Bronchial epithelial cell (primary cell): Measurements from ENCODE around the gene ROM1. TPM values are rescaled to one million over a fixed set of nuclear protein-coding genes. Genes with fewer than 3 reads are reported as not detected.
"Not testable (repeated sequence)": the region's sequence is repeated elsewhere in the genome, so short reads cannot be mapped to it uniquely, and the experiment has no call there.

Experiments
- DNase-seq: peaks from one replicate; pipeline ENCODE4 v3.0.0-alpha.2; 2010; ENCODE audit warnings: low read depth
- FAIRE-seq: peaks from 2 replicates; lab custom pipeline; 2011; peaks lifted over from hg19 to GRCh38; lab: Jason Lieb, UNC
- H3K27me3 ChIP-seq: 2 replicates; pipeline ENCODE4 v1.5.1; 2011; ENCODE audit warnings: low read length; ENCODE audit not compliant: control insufficient read depth, insufficient read depth
- H3K36me3 ChIP-seq: 2 replicates; pipeline ENCODE4 v1.5.1; 2011; ENCODE audit warnings: low read length; ENCODE audit not compliant: control insufficient read depth, insufficient read depth
- H3K4me3 ChIP-seq: 2 replicates; pipeline ENCODE4 v1.5.1; 2011; ENCODE audit warnings: mild to moderate bottlenecking, low read depth, low read length, control low read depth
- total RNA-seq: library from RNA; depleted of rRNA; stranded (reverse); fragments of >200 nt; gene quantifications from 2 replicates; pipeline ENCODE4 v1.2.1, GENCODE V29; 2014
- TF ChIP-seq, protein P1 (sequence below): IDR thresholded peaks from 2 replicates; pipeline ENCODE4 v1.5.1; 2011; ENCODE audit warnings: mild to moderate bottlenecking, moderate library complexity, low read length, control low read depth, inconsistent platforms; ENCODE audit not compliant: insufficient read depth, severe bottlenecking

The ROM1 gene
- total RNA-seq, 1 donor from 2014 or later: 2.6 TPM

DNA sequence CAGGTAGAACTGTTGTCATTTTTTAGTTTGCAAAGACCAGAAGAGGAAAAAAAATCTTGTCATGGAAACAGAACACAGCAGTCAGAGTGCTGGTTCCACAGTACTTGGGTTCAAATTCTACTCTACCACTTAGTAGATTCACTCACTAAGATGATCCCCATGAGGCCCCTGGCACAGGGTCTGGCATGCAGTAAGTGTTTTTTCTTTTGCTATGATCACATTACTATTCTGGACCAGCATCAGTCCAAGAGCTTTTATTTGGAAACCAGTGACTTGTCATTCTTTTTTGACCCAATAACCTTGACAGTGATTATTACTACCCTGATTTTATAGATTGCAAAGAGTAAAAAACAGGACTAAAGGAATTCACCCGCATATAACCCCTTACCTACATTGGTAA, 43.4 kb upstream of the ROM1 start:
- DNase-seq (no peak), FAIRE-seq (no peak)
- Histone ChIP-seq H3K36me3 (peaks cover 37% of the 10 kb centered on the region), H3K27me3 (no peaks in the 10 kb centered on the region), H3K4me3 (no peak overlapping the region)
- TF ChIP-seq, protein P1, sequence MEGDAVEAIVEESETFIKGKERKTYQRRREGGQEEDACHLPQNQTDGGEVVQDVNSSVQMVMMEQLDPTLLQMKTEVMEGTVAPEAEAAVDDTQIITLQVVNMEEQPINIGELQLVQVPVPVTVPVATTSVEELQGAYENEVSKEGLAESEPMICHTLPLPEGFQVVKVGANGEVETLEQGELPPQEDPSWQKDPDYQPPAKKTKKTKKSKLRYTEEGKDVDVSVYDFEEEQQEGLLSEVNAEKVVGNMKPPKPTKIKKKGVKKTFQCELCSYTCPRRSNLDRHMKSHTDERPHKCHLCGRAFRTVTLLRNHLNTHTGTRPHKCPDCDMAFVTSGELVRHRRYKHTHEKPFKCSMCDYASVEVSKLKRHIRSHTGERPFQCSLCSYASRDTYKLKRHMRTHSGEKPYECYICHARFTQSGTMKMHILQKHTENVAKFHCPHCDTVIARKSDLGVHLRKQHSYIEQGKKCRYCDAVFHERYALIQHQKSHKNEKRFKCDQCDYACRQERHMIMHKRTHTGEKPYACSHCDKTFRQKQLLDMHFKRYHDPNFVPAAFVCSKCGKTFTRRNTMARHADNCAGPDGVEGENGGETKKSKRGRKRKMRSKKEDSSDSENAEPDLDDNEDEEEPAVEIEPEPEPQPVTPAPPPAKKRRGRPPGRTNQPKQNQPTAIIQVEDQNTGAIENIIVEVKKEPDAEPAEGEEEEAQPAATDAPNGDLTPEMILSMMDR: no peak

DNA sequence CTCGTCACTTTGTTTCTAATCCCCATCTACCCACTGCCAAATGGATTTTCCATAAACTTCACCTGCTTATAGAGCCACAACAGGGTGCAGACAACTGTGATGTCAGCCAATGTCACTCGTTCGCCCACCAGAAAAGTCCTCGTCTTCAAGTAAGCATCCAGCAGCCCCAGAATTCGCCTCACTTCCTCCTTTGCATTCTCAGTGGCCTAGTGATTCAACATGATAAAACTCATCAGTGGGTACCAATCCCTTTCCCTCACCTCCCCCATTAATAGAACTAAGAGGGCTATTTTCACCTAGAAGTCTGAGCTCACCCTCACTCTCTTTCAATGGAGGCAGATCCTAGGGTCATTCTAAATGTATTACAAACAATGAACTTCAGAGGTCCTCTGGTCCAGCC, 42.2 kb upstream of the ROM1 start:
- not testable (repeated sequence) for H3K27me3 ChIP-seq, FAIRE-seq, H3K4me3 ChIP-seq, DNase-seq
- H3K36me3 ChIP-seq: peaks cover 33% of the 10 kb centered on the region

DNA sequence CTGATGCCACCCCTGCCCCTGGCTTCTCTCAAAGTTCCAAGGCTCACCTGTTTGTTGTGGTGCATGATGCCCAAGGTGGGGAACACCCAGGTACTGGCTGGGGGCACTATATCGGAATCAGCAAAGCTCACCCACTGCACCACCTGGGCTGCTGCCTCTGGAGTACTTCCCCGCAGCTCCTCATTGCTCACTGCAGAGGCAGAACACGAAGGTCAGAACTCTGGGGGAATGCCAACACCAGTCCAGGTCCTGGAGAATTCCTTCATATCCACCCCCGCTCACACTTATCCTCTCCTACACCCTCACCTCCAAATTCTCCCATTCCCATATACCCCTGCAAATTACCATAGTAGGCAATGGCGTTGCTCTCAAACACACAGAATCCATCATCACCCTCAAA, 41.6 kb upstream of the ROM1 start:
- not testable (repeated sequence) for H3K4me3 ChIP-seq, DNase-seq, FAIRE-seq

GRCh38 chr11:62572431-62572830, 40.6 kb upstream of the ROM1 start:
- TF ChIP-seq, protein P1: no peak
- no peak for FAIRE-seq
- peaks cover 32% of the 10 kb centered on the region for H3K36me3 ChIP-seq
- no peaks in the 10 kb centered on the region for H3K27me3 ChIP-seq
- peak overlapping the region; percentile 96 for H3K4me3 ChIP-seq
- DNase-seq: no peak

More for the DNA sequence above, 41.6 kb upstream of the ROM1 start:
- not testable (repeated sequence) for H3K27me3 ChIP-seq
- peaks cover 35% of the 10 kb centered on the region for H3K36me3 ChIP-seq

DNA sequence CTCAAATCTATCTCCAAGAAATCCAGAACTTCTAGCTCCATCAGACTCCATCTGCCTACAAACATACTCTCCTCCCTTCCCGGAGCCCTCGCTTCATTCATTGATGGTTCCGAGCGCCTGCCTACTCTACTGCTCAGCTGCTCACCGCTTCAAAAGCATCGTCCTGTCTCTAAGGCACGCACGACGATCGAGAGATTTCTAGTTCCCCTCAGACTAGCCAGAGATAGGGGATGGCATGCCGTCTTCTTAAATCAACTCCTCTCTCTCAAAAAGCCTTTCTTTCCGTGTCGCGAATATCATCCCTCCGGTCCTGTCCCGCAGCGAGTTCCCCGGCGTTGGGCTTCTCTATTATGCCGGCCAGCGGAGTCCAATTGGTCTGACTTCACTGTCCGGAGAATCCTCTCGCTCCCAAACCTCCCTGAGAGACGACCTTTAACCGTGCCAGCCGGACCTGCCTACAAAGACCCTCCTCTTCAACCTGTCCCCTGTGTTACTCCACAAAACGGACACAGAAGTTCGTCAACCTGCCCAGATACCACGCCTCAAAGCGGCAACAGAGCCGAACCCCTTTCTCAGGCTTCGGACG, 40.0 kb upstream of the ROM1 start:
- Histone ChIP-seq H3K36me3 (peaks cover 29% of the 10 kb centered on the region), H3K4me3 (peak overlapping the region; percentile 96), H3K27me3 (no peaks in the 10 kb centered on the region)
- FAIRE-seq (no peak), DNase-seq (no peak)
- TF ChIP-seq, protein P1: no peak

DNA sequence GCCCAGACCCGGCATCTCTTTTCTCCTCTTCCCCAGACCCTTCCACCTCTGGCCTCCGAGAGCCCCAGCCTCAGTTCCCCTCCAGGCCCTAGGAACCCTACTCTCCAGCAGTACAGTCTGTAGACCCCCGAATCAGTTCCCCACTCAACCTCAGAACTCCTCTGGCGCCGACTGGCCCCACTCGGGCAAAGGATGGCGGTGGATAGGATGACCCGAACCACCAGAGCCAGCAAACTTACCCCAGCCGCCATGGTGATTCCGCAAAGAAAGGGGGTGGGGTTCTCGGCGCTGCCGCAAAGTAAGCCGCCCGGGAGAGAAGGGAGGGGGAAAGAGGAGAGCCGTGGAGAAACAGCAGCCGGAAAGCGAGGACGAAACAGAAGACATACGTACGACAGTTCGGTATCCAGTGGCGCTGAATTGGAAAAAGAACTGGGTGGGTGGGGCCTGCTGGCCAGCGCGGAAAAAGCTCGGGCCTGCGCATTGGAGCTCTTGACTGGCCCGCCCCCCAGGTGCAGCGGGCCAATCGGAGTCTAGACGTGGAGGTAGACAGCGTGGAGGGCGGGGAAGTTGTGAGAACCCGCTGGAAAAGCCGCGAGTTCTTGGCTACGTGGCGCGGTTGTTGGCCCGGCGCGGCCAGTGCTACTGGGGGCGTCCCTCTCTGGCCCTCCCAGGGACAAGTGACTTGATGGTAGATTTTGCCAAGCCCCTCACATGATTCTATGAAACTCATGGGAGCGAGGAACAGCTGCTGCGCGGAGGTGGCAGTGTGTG, 39.3 kb upstream of the ROM1 start, which contains the start of gene EEF1G:
TSS of gene EEF1G (minus strand) at position 300 of the 771 bp plus-strand sequence. CDS start at position 251, 49 bp downstream.
- DNase-seq: peak; percentile 99
- Histone ChIP-seq H3K36me3 (peaks cover 31% of the 10 kb centered on the region), H3K4me3 (peak within 1 kb of the TSS; percentile 96), H3K27me3 (no peaks in the 10 kb centered on the region)
- no peak for FAIRE-seq
- TF ChIP-seq, protein P1: no peak
